Measurements from ENCODE around the gene MYB.

- TF ChIP-seq, protein P1, sequence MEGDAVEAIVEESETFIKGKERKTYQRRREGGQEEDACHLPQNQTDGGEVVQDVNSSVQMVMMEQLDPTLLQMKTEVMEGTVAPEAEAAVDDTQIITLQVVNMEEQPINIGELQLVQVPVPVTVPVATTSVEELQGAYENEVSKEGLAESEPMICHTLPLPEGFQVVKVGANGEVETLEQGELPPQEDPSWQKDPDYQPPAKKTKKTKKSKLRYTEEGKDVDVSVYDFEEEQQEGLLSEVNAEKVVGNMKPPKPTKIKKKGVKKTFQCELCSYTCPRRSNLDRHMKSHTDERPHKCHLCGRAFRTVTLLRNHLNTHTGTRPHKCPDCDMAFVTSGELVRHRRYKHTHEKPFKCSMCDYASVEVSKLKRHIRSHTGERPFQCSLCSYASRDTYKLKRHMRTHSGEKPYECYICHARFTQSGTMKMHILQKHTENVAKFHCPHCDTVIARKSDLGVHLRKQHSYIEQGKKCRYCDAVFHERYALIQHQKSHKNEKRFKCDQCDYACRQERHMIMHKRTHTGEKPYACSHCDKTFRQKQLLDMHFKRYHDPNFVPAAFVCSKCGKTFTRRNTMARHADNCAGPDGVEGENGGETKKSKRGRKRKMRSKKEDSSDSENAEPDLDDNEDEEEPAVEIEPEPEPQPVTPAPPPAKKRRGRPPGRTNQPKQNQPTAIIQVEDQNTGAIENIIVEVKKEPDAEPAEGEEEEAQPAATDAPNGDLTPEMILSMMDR (conservative IDR thresholded peaks at IDR 0.05; ENCODE audit: low read depth in 2 of 2): no peak
- TF ChIP-seq, protein P2, sequence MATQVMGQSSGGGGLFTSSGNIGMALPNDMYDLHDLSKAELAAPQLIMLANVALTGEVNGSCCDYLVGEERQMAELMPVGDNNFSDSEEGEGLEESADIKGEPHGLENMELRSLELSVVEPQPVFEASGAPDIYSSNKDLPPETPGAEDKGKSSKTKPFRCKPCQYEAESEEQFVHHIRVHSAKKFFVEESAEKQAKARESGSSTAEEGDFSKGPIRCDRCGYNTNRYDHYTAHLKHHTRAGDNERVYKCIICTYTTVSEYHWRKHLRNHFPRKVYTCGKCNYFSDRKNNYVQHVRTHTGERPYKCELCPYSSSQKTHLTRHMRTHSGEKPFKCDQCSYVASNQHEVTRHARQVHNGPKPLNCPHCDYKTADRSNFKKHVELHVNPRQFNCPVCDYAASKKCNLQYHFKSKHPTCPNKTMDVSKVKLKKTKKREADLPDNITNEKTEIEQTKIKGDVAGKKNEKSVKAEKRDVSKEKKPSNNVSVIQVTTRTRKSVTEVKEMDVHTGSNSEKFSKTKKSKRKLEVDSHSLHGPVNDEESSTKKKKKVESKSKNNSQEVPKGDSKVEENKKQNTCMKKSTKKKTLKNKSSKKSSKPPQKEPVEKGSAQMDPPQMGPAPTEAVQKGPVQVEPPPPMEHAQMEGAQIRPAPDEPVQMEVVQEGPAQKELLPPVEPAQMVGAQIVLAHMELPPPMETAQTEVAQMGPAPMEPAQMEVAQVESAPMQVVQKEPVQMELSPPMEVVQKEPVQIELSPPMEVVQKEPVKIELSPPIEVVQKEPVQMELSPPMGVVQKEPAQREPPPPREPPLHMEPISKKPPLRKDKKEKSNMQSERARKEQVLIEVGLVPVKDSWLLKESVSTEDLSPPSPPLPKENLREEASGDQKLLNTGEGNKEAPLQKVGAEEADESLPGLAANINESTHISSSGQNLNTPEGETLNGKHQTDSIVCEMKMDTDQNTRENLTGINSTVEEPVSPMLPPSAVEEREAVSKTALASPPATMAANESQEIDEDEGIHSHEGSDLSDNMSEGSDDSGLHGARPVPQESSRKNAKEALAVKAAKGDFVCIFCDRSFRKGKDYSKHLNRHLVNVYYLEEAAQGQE (IDR thresholded peaks at IDR 0.05; ENCODE audit: unreplicated experiment): no peak
- TF ChIP-seq, protein P3, sequence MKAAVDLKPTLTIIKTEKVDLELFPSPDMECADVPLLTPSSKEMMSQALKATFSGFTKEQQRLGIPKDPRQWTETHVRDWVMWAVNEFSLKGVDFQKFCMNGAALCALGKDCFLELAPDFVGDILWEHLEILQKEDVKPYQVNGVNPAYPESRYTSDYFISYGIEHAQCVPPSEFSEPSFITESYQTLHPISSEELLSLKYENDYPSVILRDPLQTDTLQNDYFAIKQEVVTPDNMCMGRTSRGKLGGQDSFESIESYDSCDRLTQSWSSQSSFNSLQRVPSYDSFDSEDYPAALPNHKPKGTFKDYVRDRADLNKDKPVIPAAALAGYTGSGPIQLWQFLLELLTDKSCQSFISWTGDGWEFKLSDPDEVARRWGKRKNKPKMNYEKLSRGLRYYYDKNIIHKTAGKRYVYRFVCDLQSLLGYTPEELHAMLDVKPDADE (IDR thresholded peaks at IDR 0.05): no peak
- TF ChIP-seq POLR2AphosphoS5 (IDR thresholded peaks at IDR 0.05; ENCODE audit: low read depth): no peak
- TF ChIP-seq JUNB (IDR thresholded peaks at IDR 0.05; ENCODE audit: unreplicated experiment): no peak
Measured at GRCh38 chr6:135173242-135173988, 7.7 kb upstream of the MYB start.

All from GM23338 (cell line).